ENCODE data around the gene JAZF1.

GRCh38 chr7:27992755-27993493 lies 187.7 kb downstream of the JAZF1 start:
- TF ChIP-seq, protein P1, sequence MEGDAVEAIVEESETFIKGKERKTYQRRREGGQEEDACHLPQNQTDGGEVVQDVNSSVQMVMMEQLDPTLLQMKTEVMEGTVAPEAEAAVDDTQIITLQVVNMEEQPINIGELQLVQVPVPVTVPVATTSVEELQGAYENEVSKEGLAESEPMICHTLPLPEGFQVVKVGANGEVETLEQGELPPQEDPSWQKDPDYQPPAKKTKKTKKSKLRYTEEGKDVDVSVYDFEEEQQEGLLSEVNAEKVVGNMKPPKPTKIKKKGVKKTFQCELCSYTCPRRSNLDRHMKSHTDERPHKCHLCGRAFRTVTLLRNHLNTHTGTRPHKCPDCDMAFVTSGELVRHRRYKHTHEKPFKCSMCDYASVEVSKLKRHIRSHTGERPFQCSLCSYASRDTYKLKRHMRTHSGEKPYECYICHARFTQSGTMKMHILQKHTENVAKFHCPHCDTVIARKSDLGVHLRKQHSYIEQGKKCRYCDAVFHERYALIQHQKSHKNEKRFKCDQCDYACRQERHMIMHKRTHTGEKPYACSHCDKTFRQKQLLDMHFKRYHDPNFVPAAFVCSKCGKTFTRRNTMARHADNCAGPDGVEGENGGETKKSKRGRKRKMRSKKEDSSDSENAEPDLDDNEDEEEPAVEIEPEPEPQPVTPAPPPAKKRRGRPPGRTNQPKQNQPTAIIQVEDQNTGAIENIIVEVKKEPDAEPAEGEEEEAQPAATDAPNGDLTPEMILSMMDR (IDR thresholded peaks at IDR 0.05 in 2 of 3, conservative IDR thresholded peaks at IDR 0.05 in 1 of 3; ENCODE audit: control insufficient read depth in 2 of 3, extremely low read depth in 1 of 3, insufficient read depth in 1 of 3, low read depth in 3 of 3, low read length in 3 of 3) = no peak
- no peak for TF ChIP-seq USF2 (IDR thresholded peaks at IDR 0.05; ENCODE audit: borderline replicate concordance, low read depth, low read length)
- TF ChIP-seq IRF4 (IDR thresholded peaks at IDR 0.05; ENCODE audit: low read depth, low read length) = no peak
- no peak for TF ChIP-seq YY1 (IDR thresholded peaks at IDR 0.05; ENCODE audit: low read depth, low read length)
- no peak for TF ChIP-seq RAD51 (IDR thresholded peaks at IDR 0.05)
- TF ChIP-seq POLR2A (IDR thresholded peaks at IDR 0.05; ENCODE audit: low read depth, low read length) = no peak
- no peak for TF ChIP-seq SUZ12 (IDR thresholded peaks at IDR 0.05; ENCODE audit: unreplicated experiment)
